CD4-positive, alpha-beta T cell treated with Interleukin-1 beta for 1 hour (primary cell): Measurements from ENCODE around the gene TENM3.

Source experiments
- DNase-seq, 2 donors: peaks; one replicate each; pipeline ENCODE4 v3.0.0-alpha.2; 2020 to 2022

TENM3 gene

GRCh38 chr4:182643801-182644682 is 400.8 kb downstream of the TENM3 start:
- no peak for DNase-seq

GRCh38 chr4:182644683-182645050 is 401.5 kb downstream of the TENM3 start:
- DNase-seq, result no peak

- DNase-seq, result no peak
Measured at GRCh38 chr4:182645511-182645910, 402.3 kb downstream of the TENM3 start.

- DNase-seq, result no peak
Measured at GRCh38 chr4:182647646-182648300, 404.6 kb downstream of the TENM3 start.

- DNase-seq, result no peak
Measured at GRCh38 chr4:182648766-182649165, 405.6 kb downstream of the TENM3 start.

GRCh38 chr4:182649698-182650477 is 406.7 kb downstream of the TENM3 start:
- no peak for DNase-seq

GRCh38 chr4:182653596-182653995 is 410.4 kb downstream of the TENM3 start:
- no peak for DNase-seq

GRCh38 chr4:182655340-182655739 is 412.1 kb downstream of the TENM3 start:
- DNase-seq, result no peak

- DNase-seq, result no peak
Measured at GRCh38 chr4:182662551-182662950, 419.3 kb downstream of the TENM3 start.

- DNase-seq, result no peak
Measured at GRCh38 chr4:182671231-182671630, 428.0 kb downstream of the TENM3 start.

GRCh38 chr4:182671749-182672148 is 428.5 kb downstream of the TENM3 start:
- DNase-seq, result no peak

GRCh38 chr4:182678590-182678989 is 435.4 kb downstream of the TENM3 start:
- no peak for DNase-seq

GRCh38 chr4:182679533-182679932 is 436.3 kb downstream of the TENM3 start:
- DNase-seq, result no peak

- DNase-seq, result no peak
Measured at GRCh38 chr4:182680234-182680653, 437.0 kb downstream of the TENM3 start.

GRCh38 chr4:182683661-182684060 is 440.5 kb downstream of the TENM3 start:
- no peak for DNase-seq

- DNase-seq, result no peak
Measured at GRCh38 chr4:182684796-182685195, 441.6 kb downstream of the TENM3 start.

- DNase-seq, result no peak
Measured at GRCh38 chr4:182688081-182688480, 444.9 kb downstream of the TENM3 start.

- DNase-seq, result no peak
Measured at GRCh38 chr4:182694551-182694950, 451.3 kb downstream of the TENM3 start.

- no peak for DNase-seq
Measured at GRCh38 chr4:182695009-182695408, 451.8 kb downstream of the TENM3 start.

- DNase-seq, result no peak
Measured at GRCh38 chr4:182695842-182696241, 452.6 kb downstream of the TENM3 start.

- no peak for DNase-seq
Measured at GRCh38 chr4:182697094-182697493, 453.9 kb downstream of the TENM3 start.

GRCh38 chr4:182698212-182698611 is 455.0 kb downstream of the TENM3 start:
- DNase-seq, result no peak

- no peak for DNase-seq
Measured at GRCh38 chr4:182699201-182699600, 456.0 kb downstream of the TENM3 start.

- DNase-seq, result no peak
Measured at GRCh38 chr4:182699795-182700194, 456.6 kb downstream of the TENM3 start.
